Measurements from ENCODE around the gene AOPEP. TPM values are rescaled to one million over a fixed set of nuclear protein-coding genes. Genes with fewer than 3 reads are reported as not detected.

Gene AOPEP
- total RNA-seq, 4 donors from 2014 or later: 149 to 306 (median 193) TPM

GRCh38 chr9:95077766-95078370 is 351.4 kb downstream of the AOPEP start:
- Histone ChIP-seq H3K4me3 (no peak overlapping the region), H3K27ac (peak overlapping the region; percentile 46), H3K9me3 (no peaks in the 10 kb centered on the region), H3K36me3 (peaks cover 53% of the 10 kb centered on the region), H3K27me3 (no peaks in the 10 kb centered on the region), H3K4me1 (peaks cover 41% of the 10 kb centered on the region)
- WGBS: 71% methylated on average over 17 of the region's 17 CpGs
- TF ChIP-seq CTCF (IDR thresholded peaks at IDR 0.05) (no peak), POLR2A (IDR thresholded peaks at IDR 0.05) (no peak), EP300 (IDR thresholded peaks at IDR 0.05) (no peak), POLR2AphosphoS5 (IDR thresholded peaks at IDR 0.05) (no peak)
- DNase-seq (ENCODE audit: low spot score in 2 of 2): peak; percentile 33 to 60

GRCh38 chr9:95078511-95078910 is 352.0 kb downstream of the AOPEP start:
- Histone ChIP-seq H3K36me3 (peaks cover 54% of the 10 kb centered on the region), H3K27ac (peak overlapping the region; percentile 46), H3K4me1 (peaks cover 34% of the 10 kb centered on the region), H3K4me3 (no peak overlapping the region), H3K27me3 (no peaks in the 10 kb centered on the region), H3K9me3 (no peaks in the 10 kb centered on the region)
- peak in 1 of 2 donors; percentile 53 for DNase-seq (ENCODE audit: low spot score in 2 of 2)
- WGBS: 60% methylated on average over 11 of the region's 12 CpGs
- TF ChIP-seq EP300 (IDR thresholded peaks at IDR 0.05): no peak
- TF ChIP-seq POLR2A (IDR thresholded peaks at IDR 0.05): no peak
- no peak for TF ChIP-seq POLR2AphosphoS5 (IDR thresholded peaks at IDR 0.05)
- TF ChIP-seq CTCF (IDR thresholded peaks at IDR 0.05): no peak

GRCh38 chr9:95078939-95079338 is 352.4 kb downstream of the AOPEP start:
- 43% methylated on average over 6 of the region's 6 CpGs for WGBS
- Histone ChIP-seq H3K36me3 (peaks cover 55% of the 10 kb centered on the region), H3K27me3 (no peaks in the 10 kb centered on the region), H3K27ac (peak overlapping the region; percentile 46), H3K9me3 (no peaks in the 10 kb centered on the region), H3K4me1 (peaks cover 33% of the 10 kb centered on the region), H3K4me3 (no peak overlapping the region)
- DNase-seq (ENCODE audit: low spot score in 2 of 2): peak in 1 of 2 donors; percentile 29
- TF ChIP-seq CTCF (IDR thresholded peaks at IDR 0.05) (no peak), POLR2A (IDR thresholded peaks at IDR 0.05) (no peak), POLR2AphosphoS5 (IDR thresholded peaks at IDR 0.05) (no peak), EP300 (IDR thresholded peaks at IDR 0.05) (no peak)

- TF ChIP-seq POLR2AphosphoS5 (IDR thresholded peaks at IDR 0.05): no peak
- no peak for TF ChIP-seq CTCF (IDR thresholded peaks at IDR 0.05)
- no peak for TF ChIP-seq EP300 (IDR thresholded peaks at IDR 0.05)
- TF ChIP-seq POLR2A (IDR thresholded peaks at IDR 0.05): no peak
- DNase-seq (ENCODE audit: low spot score in 2 of 2): peak in 1 of 2 donors; percentile 62
- Histone ChIP-seq H3K27ac (peak overlapping the region; percentile 46), H3K4me3 (no peak overlapping the region), H3K36me3 (peaks cover 58% of the 10 kb centered on the region), H3K27me3 (no peaks in the 10 kb centered on the region), H3K9me3 (no peaks in the 10 kb centered on the region), H3K4me1 (peaks cover 33% of the 10 kb centered on the region)
- WGBS: 81% methylated on average over 10 of the region's 10 CpGs
These were observed 353.0 kb downstream of the AOPEP start for GRCh38 chr9:95079461-95079860.

- Histone ChIP-seq H3K27ac (no peak overlapping the region), H3K4me1 (peaks cover 45% of the 10 kb centered on the region), H3K36me3 (peaks cover 66% of the 10 kb centered on the region), H3K4me3 (no peak overlapping the region), H3K9me3 (no peaks in the 10 kb centered on the region), H3K27me3 (no peaks in the 10 kb centered on the region)
- TF ChIP-seq EP300 (IDR thresholded peaks at IDR 0.05): no peak
- TF ChIP-seq POLR2AphosphoS5 (IDR thresholded peaks at IDR 0.05): no peak
- TF ChIP-seq CTCF (IDR thresholded peaks at IDR 0.05): no peak
- no peak for TF ChIP-seq POLR2A (IDR thresholded peaks at IDR 0.05)
- 83% methylated on average over 14 of the region's 20 CpGs for WGBS
- peak in 1 of 2 donors; percentile 55 for DNase-seq (ENCODE audit: low spot score in 2 of 2)
These were observed 354.6 kb downstream of the AOPEP start for GRCh38 chr9:95080961-95081647.

All from suprapubic skin (tissue), 4 donors.